ENCODE data around the gene FEN1.

FEN1 gene

GRCh38 chr11:61750631-61751273 is 42.0 kb upstream of the FEN1 start:
- H3K4me1 ChIP-seq (ENCODE audit: control insufficient read depth, low read length), result no peaks in the 10 kb centered on the region
- no peak overlapping the region for H3K4me3 ChIP-seq (ENCODE audit: low read length)
- H4K20me1 ChIP-seq (ENCODE audit: control insufficient read depth, insufficient read depth, low read depth, low read length), result no peaks in the 10 kb centered on the region
- H3K36me3 ChIP-seq (ENCODE audit: control insufficient read depth, low read length), result no peaks in the 10 kb centered on the region
- H3F3A ChIP-seq (ENCODE audit: control insufficient read depth, insufficient read depth), result no peaks in the 10 kb centered on the region
- H3K79me2 ChIP-seq (ENCODE audit: control insufficient read depth, low read length), result no peaks in the 10 kb centered on the region
- H3K27me3 ChIP-seq (ENCODE audit: control insufficient read depth, low read length), result peaks cover 39% of the 10 kb centered on the region
- TF ChIP-seq CTCF (IDR thresholded peaks at IDR 0.05; ENCODE audit: low read depth, low read length, poor library complexity, severe bottlenecking) (no peak), EZH2phosphoT487 (IDR thresholded peaks at IDR 0.05; ENCODE audit: borderline replicate concordance, low read length) (no peak)
- no peaks in the 10 kb centered on the region for H3K9me2 ChIP-seq (replicated peaks; ENCODE audit: control insufficient read depth, low read length)
- no peak overlapping the region for H3K4me2 ChIP-seq (ENCODE audit: low read length)
- no peaks in the 10 kb centered on the region for H3K9me3 ChIP-seq (ENCODE audit: control insufficient read depth, insufficient read depth, low read length)
- no peak overlapping the region for H3K27ac ChIP-seq (ENCODE audit: low read depth, low read length)

- H3F3A ChIP-seq (ENCODE audit: control insufficient read depth, insufficient read depth), result no peaks in the 10 kb centered on the region
- no peaks in the 10 kb centered on the region for H3K36me3 ChIP-seq (ENCODE audit: control insufficient read depth, low read length)
- no peak for TF ChIP-seq EZH2phosphoT487 (IDR thresholded peaks at IDR 0.05; ENCODE audit: borderline replicate concordance, low read length)
- no peak for TF ChIP-seq CTCF (IDR thresholded peaks at IDR 0.05; ENCODE audit: low read depth, low read length, poor library complexity, severe bottlenecking)
- no peaks in the 10 kb centered on the region for H3K4me1 ChIP-seq (ENCODE audit: control insufficient read depth, low read length)
- H4K20me1 ChIP-seq (ENCODE audit: control insufficient read depth, insufficient read depth, low read depth, low read length), result no peaks in the 10 kb centered on the region
- H3K79me2 ChIP-seq (ENCODE audit: control insufficient read depth, low read length), result no peaks in the 10 kb centered on the region
- no peak overlapping the region for H3K27ac ChIP-seq (ENCODE audit: low read depth, low read length)
- H3K9me2 ChIP-seq (replicated peaks; ENCODE audit: control insufficient read depth, low read length), result no peaks in the 10 kb centered on the region
- H3K4me3 ChIP-seq (ENCODE audit: low read length), result no peak overlapping the region
- no peaks in the 10 kb centered on the region for H3K9me3 ChIP-seq (ENCODE audit: control insufficient read depth, insufficient read depth, low read length)
- H3K4me2 ChIP-seq (ENCODE audit: low read length), result no peak overlapping the region
- H3K27me3 ChIP-seq (ENCODE audit: control insufficient read depth, low read length), result peaks cover 39% of the 10 kb centered on the region
These were observed 41.3 kb upstream of the FEN1 start for GRCh38 chr11:61751384-61751783.

- H3K79me2 ChIP-seq (ENCODE audit: control insufficient read depth, low read length), result no peaks in the 10 kb centered on the region
- no peak within 1 kb of the TSS for H3K4me2 ChIP-seq (ENCODE audit: low read length)
- H3K36me3 ChIP-seq (ENCODE audit: control insufficient read depth, low read length), result no peaks in the 10 kb centered on the region
- TF ChIP-seq EZH2phosphoT487 (IDR thresholded peaks at IDR 0.05; ENCODE audit: borderline replicate concordance, low read length) (no peak), CTCF (IDR thresholded peaks at IDR 0.05; ENCODE audit: low read depth, low read length, poor library complexity, severe bottlenecking) (peak; percentile 53)
- H3K9me2 ChIP-seq (replicated peaks; ENCODE audit: control insufficient read depth, low read length), result no peaks in the 10 kb centered on the region
- no peaks in the 10 kb centered on the region for H3K4me1 ChIP-seq (ENCODE audit: control insufficient read depth, low read length)
- H3K9me3 ChIP-seq (ENCODE audit: control insufficient read depth, insufficient read depth, low read length), result no peaks in the 10 kb centered on the region
- H3K27me3 ChIP-seq (ENCODE audit: control insufficient read depth, low read length), result peaks cover 39% of the 10 kb centered on the region
- H3F3A ChIP-seq (ENCODE audit: control insufficient read depth, insufficient read depth), result no peaks in the 10 kb centered on the region
- H3K4me3 ChIP-seq (ENCODE audit: low read length), result no peak within 1 kb of the TSS
- H4K20me1 ChIP-seq (ENCODE audit: control insufficient read depth, insufficient read depth, low read depth, low read length), result no peaks in the 10 kb centered on the region
- no peak within 1 kb of the TSS for H3K27ac ChIP-seq (ENCODE audit: low read depth, low read length)
These were observed 40.4 kb upstream of the FEN1 start, which contains the start of gene MYRF for GRCh38 chr11:61752117-61752924. Gene MYRF, plus strand, starts transcription at chr11:61752636. Its CDS starts 109 bp downstream, at chr11:61752745.
